GM11168 (cell line): ENCODE data around the gene GLMN.

ENCODE experiments used
- in situ Hi-C: fragments of 300-500 bp; cut with MboI; formaldehyde crosslinking; loops from one replicate; pipeline ENCODE4 v1.12.0; 2022; ENCODE audit warnings: low sequenced_read_pairs; ENCODE audit not compliant: unreplicated experiment

Gene GLMN

DNA sequence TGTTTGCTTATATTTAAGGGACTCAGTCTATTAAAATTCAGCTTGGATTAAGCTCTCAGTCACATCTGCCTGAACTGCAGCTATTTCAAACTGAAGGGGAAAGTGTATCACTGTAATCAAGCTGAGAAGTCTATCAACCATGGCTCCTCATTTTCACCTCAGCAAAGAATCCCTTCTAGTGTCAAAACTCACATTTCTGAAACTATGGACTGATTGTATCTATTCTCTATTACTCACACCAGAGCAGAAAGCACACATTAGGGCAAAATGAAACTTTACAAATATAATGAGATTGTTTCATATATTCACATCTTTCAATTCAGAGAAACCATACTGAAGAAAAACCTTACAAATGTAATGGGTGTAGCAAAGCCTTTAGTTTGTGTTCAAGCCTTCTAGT lies 95.7 kb downstream of the GLMN start:
- in situ Hi-C loops: no loop called here

- in situ Hi-C loops: no loop called here
Observed at GRCh38 chr1:92201973-92202372, 96.8 kb downstream of the GLMN start.
